IgD-negative memory B cell (primary cell): ENCODE data around the gene FBXO11. TPM values are rescaled to one million over a fixed set of nuclear protein-coding genes. Genes with fewer than 3 reads are reported as not detected.
"Not testable (repeated sequence)": the region's sequence is repeated elsewhere in the genome, so short reads cannot be mapped to it uniquely, and the experiment has no call there.

ENCODE experiments used
- H3K27ac Mint-ChIP-seq, 3 donors: one replicate each; pipeline ENCODE4 v1.8.0; 2020 to 2022; ENCODE audit warnings: mild to moderate bottlenecking in 3 of 3, mixed read lengths in 3 of 3, moderate library complexity in 1 of 3
- H3K27me3 Mint-ChIP-seq: one replicate; pipeline ENCODE4 v1.8.0; 2021; ENCODE audit warnings: mixed read lengths
- H3K36me3 Mint-ChIP-seq: one replicate; pipeline ENCODE4 v1.8.0; 2020; ENCODE audit warnings: mild to moderate bottlenecking, mixed read lengths
- H3K4me1 Mint-ChIP-seq, 3 donors: one replicate each; pipeline ENCODE4 v1.8.0; 2020 to 2022; ENCODE audit warnings: mixed read lengths in 3 of 3, mild to moderate bottlenecking in 1 of 3
- H3K4me3 Mint-ChIP-seq, 4 donors: one replicate each; pipeline ENCODE4 v1.8.0; 2020 to 2022; ENCODE audit warnings: mild to moderate bottlenecking in 4 of 4, mixed read lengths in 4 of 4, moderate library complexity in 3 of 4
- H3K9me3 Mint-ChIP-seq, 3 donors: one replicate each; pipeline ENCODE4 v1.8.0; 2020 to 2021; ENCODE audit warnings: mixed read lengths in 3 of 3, mild to moderate bottlenecking in 1 of 3
- polyA plus RNA-seq: library from polyadenylated mRNA; unstranded; fragments of 300-500 nt; fragmentation: Illumina TruSeq; gene quantifications from one replicate; pipeline ENCODE4 v1.2.3, GENCODE V29; 2021

The FBXO11 gene
- polyA plus RNA-seq, 1 donor from 2014 or later = 10.2 TPM

GRCh38 chr2:47888581-47889280 is 17.6 kb downstream of the FBXO11 start:
- Mint-ChIP-seq H3K36me3 (no peaks in the 10 kb centered on the region), H3K27ac (peak overlapping the region; percentile 10 to 59 (median 54)), H3K27me3 (no peaks in the 10 kb centered on the region), H3K4me1 (peaks cover 44 to 52% (median 49%) of the 10 kb centered on the region in 3 donors), H3K9me3 (no peaks in the 10 kb centered on the region), H3K4me3 (peak overlapping the region in 2 of 4 donors; percentile 21 to 45)

DNA sequence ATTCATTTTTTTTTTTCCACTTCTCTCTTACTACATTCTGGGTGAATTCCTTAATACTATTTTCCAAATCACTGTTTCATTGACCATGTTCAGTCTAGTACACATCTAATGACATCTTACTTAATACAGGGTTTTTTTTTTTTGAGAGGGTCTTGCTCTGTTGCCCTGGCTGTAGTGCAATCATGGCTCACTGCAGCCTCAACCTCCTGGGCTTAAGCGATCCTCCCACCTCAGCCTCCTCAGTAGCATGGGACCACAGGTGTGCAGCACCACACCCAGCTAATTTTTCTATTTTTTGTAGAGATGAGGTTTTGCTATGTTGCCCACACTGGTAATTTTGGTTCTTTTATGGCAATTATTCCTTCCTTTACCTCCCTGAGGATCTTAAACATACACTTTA is 29.4 kb downstream of the FBXO11 start:
- no peaks in the 10 kb centered on the region for H3K9me3 Mint-ChIP-seq
- peaks cover 3% of the 10 kb centered on the region for H3K36me3 Mint-ChIP-seq
- H3K4me3 Mint-ChIP-seq = no peak overlapping the region
- H3K27me3 Mint-ChIP-seq = no peaks in the 10 kb centered on the region
- H3K4me1 Mint-ChIP-seq = peaks cover 18 to 41% (median 32%) of the 10 kb centered on the region in 3 donors
- H3K27ac Mint-ChIP-seq = peak overlapping the region in 1 of 3 donors; percentile 18

- H3K4me3 Mint-ChIP-seq = no peak overlapping the region
- H3K9me3 Mint-ChIP-seq = no peaks in the 10 kb centered on the region
- H3K27ac Mint-ChIP-seq = no peak overlapping the region
- peaks cover 7% of the 10 kb centered on the region for H3K36me3 Mint-ChIP-seq
- H3K4me1 Mint-ChIP-seq = peaks cover 39 to 59% (median 54%) of the 10 kb centered on the region in 3 donors
- H3K27me3 Mint-ChIP-seq = no peaks in the 10 kb centered on the region
These were observed 33.4 kb downstream of the FBXO11 start for GRCh38 chr2:47872941-47873340.

DNA sequence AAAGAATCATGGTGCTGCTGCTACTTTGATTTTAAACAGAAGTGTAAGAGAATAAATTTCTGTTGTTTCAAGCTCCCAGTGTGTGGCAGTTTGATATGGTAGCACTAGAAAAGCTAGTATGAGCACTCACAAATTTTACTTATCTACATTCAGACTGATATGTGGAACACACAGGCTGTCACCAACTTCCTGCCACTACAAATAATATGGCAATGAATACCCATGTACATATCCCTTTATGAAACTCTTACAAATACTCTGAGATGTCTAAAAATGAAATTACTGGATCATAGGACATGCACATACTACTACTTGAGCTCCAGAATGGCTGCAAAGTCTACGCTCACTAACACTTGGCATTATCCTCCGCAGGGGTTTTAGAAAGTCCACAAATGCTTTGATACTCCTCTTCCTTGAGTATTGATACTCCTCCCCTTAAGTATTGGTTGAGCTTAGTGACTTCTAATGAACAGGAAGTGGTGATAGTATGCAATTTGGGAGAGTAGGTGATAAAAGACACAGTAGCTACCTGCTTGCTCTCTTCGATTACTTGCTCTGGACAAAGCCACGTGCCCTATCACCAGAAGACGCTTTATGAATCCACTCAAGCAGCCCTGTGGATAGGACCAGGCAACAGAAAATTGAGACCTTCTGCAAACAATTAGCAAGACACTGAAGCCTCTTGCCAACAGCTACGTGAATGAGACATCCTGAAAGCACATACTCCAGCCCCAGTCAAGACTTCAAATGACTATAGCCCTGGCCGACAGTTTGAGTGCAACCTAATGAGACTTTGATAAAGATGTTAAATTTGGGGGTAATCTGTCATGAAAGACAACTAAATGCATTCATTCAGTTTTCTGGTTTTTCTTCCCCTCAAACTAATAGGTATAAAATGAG is 35.4 kb downstream of the FBXO11 start:
- Mint-ChIP-seq H3K36me3 (peaks cover 7% of the 10 kb centered on the region), H3K27me3 (no peaks in the 10 kb centered on the region), H3K9me3 (no peaks in the 10 kb centered on the region), H3K4me1 (peaks cover 51 to 69% (median 54%) of the 10 kb centered on the region in 3 donors), H3K4me3 (no peak overlapping the region), H3K27ac (peak overlapping the region in 2 of 3 donors; percentile 55 to 89)

- peaks cover 8% of the 10 kb centered on the region for H3K36me3 Mint-ChIP-seq
- peak overlapping the region in 2 of 3 donors; percentile 55 to 89 for H3K27ac Mint-ChIP-seq
- no peak overlapping the region for H3K4me3 Mint-ChIP-seq
- peaks cover 60 to 77% (median 62%) of the 10 kb centered on the region in 3 donors for H3K4me1 Mint-ChIP-seq
- no peaks in the 10 kb centered on the region for H3K27me3 Mint-ChIP-seq
- H3K9me3 Mint-ChIP-seq = no peaks in the 10 kb centered on the region
These were observed 36.3 kb downstream of the FBXO11 start for GRCh38 chr2:47869859-47870595.

- no peak overlapping the region for H3K4me3 Mint-ChIP-seq
- H3K36me3 Mint-ChIP-seq = peaks cover 8% of the 10 kb centered on the region
- no peaks in the 10 kb centered on the region for H3K27me3 Mint-ChIP-seq
- peak overlapping the region; percentile 52 to 68 (median 55) for H3K27ac Mint-ChIP-seq
- H3K9me3 Mint-ChIP-seq = no peaks in the 10 kb centered on the region
- peaks cover 69 to 80% (median 73%) of the 10 kb centered on the region in 3 donors for H3K4me1 Mint-ChIP-seq
These were observed 37.5 kb downstream of the FBXO11 start for GRCh38 chr2:47868611-47869352.

GRCh38 chr2:47867205-47867604 is 39.1 kb downstream of the FBXO11 start:
- H3K4me3 Mint-ChIP-seq = peak overlapping the region in 3 of 4 donors; percentile 21 to 82 (median 60)

GRCh38 chr2:47864566-47864965 is 41.7 kb downstream of the FBXO11 start:
- no peaks in the 10 kb centered on the region for H3K9me3 Mint-ChIP-seq
- peak overlapping the region in 2 of 4 donors; percentile 43 to 72 for H3K4me3 Mint-ChIP-seq
- peak overlapping the region; percentile 14 to 59 (median 19) for H3K27ac Mint-ChIP-seq
- H3K27me3 Mint-ChIP-seq = no peaks in the 10 kb centered on the region
- H3K4me1 Mint-ChIP-seq = peaks cover 58 to 67% (median 62%) of the 10 kb centered on the region in 3 donors
- peaks cover 7% of the 10 kb centered on the region for H3K36me3 Mint-ChIP-seq

More at GRCh38 chr2:47867205-47867604, 39.1 kb downstream of the FBXO11 start:
- Mint-ChIP-seq H3K27me3 (no peaks in the 10 kb centered on the region), H3K4me1 (peaks cover 70 to 77% (median 75%) of the 10 kb centered on the region in 3 donors), H3K36me3 (peaks cover 10% of the 10 kb centered on the region), H3K27ac (peak overlapping the region; percentile 48 to 89 (median 83)), H3K9me3 (no peaks in the 10 kb centered on the region)

DNA sequence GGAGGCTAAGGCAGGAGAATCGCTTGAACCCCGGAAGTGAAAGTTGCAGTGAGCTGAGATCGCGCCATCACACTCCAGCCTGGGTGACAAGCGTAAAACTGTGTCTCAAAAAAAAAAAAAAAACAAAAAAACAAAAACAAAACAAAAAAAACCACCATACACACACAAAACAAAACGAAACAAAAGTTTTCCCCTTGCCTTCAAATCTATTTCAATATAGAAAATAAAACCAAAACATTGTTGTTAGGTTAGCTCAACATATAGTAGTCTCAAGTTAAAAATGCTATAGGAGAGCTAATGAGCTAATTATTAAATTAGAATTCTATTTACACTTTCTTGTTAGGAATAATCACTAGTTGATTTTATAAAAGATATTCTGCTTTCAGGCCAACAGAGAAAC is 43.3 kb downstream of the FBXO11 start:
- H3K4me1 Mint-ChIP-seq = peaks cover 49 to 61% (median 51%) of the 10 kb centered on the region in 3 donors
- peaks cover 4% of the 10 kb centered on the region for H3K36me3 Mint-ChIP-seq
- no peaks in the 10 kb centered on the region for H3K9me3 Mint-ChIP-seq
- no peak overlapping the region for H3K4me3 Mint-ChIP-seq
- H3K27me3 Mint-ChIP-seq = no peaks in the 10 kb centered on the region
- peak overlapping the region; percentile 25 to 73 (median 39) for H3K27ac Mint-ChIP-seq

DNA sequence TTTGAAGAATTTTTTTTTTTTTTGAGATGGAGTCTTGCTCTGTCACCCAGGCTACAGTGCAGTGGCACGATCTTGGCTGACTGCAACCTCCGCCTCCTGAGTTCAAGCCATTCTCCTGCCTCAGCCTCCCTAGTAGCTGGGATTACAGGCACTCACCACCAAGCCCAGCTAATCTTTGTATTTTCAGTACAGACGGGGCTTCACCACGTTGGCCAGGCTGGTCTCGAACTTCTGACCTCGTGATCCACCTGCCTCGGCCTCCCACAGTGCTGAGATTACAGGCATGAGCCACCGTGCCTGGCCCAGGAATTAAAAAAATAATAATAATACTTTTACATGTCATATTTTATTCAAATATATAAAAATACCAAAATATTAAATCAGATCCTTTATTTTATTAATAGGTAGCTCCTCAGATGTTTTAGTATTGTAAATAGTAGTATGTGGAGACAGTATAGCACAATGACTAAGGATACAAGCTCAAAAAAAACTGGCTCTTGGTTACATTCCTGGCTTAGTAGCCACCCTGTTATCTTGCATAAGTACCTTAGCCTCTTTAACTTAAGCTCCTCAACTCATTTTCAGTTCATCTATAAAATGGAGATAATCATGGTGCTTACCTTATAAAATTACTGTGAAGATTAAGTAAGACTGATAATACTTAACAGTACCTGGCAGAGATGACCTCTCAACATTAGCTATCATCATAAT is 53.1 kb downstream of the FBXO11 start:
- H3K36me3 Mint-ChIP-seq, H3K27ac Mint-ChIP-seq, H3K9me3 Mint-ChIP-seq, H3K27me3 Mint-ChIP-seq: not testable (repeated sequence)
- peaks cover 40 to 61% (median 50%) of the 10 kb centered on the region in 3 donors for H3K4me1 Mint-ChIP-seq
- H3K4me3 Mint-ChIP-seq = peak overlapping the region in 1 of 4 donors; percentile 17

- H3K27ac Mint-ChIP-seq = peak overlapping the region in 1 of 3 donors; percentile 14
- H3K27me3 Mint-ChIP-seq = no peaks in the 10 kb centered on the region
- no peak overlapping the region for H3K4me3 Mint-ChIP-seq
- H3K4me1 Mint-ChIP-seq = peaks cover 24 to 38% (median 30%) of the 10 kb centered on the region in 3 donors
- no peaks in the 10 kb centered on the region for H3K9me3 Mint-ChIP-seq
- H3K36me3 Mint-ChIP-seq = no peaks in the 10 kb centered on the region
These were observed 56.1 kb downstream of the FBXO11 start for GRCh38 chr2:47850198-47850597.

DNA sequence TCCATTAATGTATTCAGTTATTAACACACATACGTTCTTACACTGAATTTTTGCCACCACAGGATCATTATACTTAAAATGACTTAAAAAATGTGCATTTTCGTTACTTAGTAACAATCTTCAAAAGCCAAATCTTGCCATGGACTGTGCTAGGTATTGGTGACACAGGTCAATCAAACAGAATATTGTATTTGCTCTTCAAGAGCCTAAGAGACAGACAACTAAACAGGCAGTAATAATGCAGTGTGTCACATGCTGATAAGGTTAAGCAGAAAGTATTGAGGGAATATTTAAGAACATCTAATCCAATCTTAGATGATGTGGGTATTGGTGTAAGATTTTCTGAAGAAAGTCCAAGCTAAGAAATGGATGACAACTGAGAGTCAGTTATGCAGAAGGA is 56.9 kb downstream of the FBXO11 start:
- Mint-ChIP-seq H3K36me3 (no peaks in the 10 kb centered on the region), H3K27me3 (no peaks in the 10 kb centered on the region), H3K4me3 (no peak overlapping the region), H3K9me3 (no peaks in the 10 kb centered on the region), H3K4me1 (peaks cover 28 to 40% (median 33%) of the 10 kb centered on the region in 3 donors), H3K27ac (no peak overlapping the region)

GRCh38 chr2:47844162-47844561 is 62.1 kb downstream of the FBXO11 start:
- Mint-ChIP-seq H3K9me3 (no peaks in the 10 kb centered on the region), H3K27me3 (no peaks in the 10 kb centered on the region), H3K4me3 (no peak overlapping the region), H3K27ac (peak overlapping the region in 2 of 3 donors; percentile 54 to 57), H3K36me3 (no peaks in the 10 kb centered on the region), H3K4me1 (peaks cover 14 to 20% (median 18%) of the 10 kb centered on the region in 3 donors)
